GM19351 (cell line): ENCODE results near the gene TMEM81.

Source experiments
- ATAC-seq: cut with Tn5 transposase; IDR thresholded peaks from one replicate; pipeline ENCODE4 v1.9.1; 2021; ENCODE audit warnings: mild to moderate bottlenecking, moderate library complexity; ENCODE audit not compliant: unreplicated experiment

TMEM81 gene

DNA sequence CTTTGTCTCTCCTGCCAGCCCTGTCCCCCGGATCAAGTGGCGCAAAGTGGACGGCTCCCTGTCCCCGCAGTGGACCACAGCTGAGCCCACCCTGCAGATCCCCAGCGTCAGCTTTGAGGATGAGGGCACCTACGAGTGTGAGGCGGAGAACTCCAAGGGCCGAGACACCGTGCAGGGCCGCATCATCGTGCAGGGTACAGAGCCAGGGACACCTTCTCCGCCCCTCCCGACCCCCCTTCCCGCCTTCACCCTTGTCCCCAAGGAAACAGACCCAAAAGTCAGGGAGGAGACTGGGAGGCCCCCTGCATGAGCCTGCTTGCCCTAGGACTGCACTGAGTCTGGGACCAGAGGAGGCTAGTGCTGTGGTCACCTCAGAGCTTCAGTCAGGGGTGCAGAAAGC, 23.0 kb downstream of the TMEM81 start:
- no peak for ATAC-seq

DNA sequence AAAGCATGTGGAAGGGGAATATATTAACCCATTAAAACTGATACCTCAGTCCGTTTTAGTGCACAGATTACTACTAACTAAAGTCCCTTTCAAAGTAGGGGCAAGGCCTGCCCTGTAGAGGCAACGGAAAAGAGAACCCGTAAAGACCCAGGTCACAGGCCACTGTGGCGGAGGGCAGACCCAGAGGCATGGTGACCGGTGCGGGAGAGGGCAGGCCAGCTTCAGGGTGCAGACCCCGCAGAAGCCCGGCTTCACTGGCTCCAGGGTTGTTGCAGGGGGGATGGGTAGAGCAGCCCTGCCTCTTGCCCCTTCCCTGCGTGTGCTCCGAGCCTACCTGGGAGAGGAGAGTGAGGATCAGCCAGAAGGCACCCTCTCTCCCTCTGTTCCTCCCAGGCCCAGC, 23.5 kb downstream of the TMEM81 start:
- no peak for ATAC-seq

DNA sequence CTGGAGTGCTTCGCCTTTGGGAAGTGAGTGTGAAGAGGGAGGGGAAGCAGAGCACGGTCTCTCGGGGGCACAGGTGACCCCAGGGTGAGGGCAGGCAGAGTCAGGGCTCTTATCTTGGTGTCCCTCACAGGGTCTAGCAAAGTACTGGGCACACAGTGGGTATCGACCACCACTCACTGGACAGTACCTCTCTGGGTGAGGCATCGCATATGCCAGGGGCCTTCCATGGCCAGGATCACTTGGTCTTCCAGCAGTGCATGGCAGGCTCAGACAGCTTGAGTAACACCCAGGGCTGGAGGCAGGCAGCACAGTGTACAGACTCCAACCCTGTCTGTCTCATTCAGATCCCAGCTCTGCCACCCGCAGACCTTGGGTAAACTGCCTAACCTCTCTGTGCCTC, 24.6 kb downstream of the TMEM81 start:
- no peak for ATAC-seq

DNA sequence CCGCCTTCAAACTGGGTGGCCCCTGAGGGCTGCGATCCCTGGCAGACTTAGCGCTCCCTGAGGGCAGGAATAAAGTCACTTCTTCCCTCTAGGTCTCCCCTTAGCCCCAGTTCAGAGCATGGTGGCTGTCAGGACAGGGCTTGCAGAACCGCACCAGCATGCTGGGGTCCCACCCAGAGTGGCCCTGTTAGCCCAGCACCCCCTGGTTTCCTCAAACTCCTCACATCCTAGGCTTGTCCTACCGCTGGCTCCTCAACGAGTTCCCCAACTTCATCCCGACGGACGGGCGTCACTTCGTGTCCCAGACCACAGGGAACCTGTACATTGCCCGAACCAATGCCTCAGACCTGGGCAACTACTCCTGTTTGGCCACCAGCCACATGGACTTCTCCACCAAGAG, 25.4 kb downstream of the TMEM81 start:
- ATAC-seq, result no peak

DNA sequence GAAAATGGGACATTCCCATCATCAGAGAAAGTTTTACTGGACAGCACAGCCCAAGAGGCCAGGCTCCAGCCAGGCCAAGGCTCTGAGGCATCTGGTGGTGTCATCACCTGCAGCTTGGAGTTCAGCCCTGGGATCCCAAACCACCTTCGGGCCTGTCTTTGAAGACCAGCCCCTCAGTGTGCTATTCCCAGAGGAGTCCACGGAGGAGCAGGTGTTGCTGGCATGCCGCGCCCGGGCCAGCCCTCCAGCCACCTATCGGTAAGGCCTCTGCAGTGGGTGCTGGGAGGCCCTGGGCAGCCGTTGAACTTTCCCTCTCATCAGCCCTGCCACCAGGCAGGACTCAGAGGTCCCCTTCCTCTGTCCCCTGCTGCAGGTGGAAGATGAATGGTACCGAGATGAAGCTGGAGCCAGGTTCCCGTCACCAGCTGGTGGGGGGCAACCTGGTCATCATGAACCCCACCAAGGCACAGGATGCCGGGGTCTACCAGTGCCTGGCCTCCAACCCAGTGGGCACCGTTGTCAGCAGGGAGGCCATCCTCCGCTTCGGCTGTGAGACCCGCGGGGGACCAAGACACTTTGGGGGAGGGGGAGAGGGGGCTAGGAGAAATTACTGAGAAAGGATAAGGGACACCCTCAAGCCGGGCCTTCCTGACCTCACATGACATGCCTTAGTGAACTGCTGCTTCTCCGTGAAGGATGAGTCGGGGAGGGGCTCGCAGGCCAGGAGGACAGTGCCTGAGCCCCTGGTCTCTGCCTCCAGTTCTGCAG, 26.3 kb downstream of the TMEM81 start:
- no peak for ATAC-seq

DNA sequence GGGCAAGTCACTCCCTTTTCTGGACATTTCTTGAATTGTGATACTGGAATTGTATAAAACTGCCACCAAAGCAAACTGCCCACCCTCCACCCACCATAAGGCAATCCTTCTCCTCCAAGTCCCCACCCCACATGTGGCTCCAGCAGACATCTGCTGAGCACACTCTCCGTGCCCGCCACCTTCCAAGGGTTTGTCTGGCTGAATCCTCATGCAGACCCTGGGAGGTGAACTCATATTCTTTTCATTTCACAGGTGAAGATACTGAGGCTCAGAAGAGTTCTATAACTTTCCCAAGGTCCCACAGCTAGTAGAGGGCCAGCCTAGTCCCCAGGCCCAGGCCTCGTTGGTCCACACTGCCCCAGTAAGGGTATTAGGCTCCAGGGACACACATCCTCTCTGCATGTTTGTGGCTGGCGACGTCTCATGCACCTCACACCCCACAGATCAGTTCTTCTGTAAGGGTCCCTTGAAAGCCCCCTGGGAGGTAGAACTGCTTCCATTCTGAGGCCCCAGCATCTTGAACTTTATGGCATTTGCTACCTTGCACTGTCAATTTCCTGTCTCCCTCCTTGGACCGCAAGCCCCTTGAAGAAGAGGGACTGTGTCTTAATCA, 27.2 kb downstream of the TMEM81 start:
- no peak for ATAC-seq

DNA sequence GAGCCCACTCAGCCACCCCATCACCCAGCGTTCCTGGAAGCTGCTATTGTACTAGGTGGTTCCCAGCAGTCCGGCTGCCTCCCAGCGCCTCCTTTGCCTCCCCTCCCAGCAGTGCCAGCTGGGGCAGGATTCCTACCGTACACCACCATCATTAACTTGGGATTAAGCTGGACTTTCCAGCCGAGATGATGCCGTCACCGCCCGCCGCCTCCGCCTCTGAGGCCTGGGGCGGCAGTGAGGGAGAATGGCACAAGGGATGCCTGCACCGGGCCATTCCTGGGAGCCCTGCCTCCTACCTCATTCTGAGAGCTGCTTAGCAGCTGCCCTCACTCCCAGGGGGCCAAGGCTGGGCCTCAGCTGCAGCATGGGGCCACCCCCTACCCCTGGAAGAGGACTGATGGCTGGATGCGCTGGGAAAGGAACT, 28.1 kb downstream of the TMEM81 start:
- ATAC-seq, result no peak

DNA sequence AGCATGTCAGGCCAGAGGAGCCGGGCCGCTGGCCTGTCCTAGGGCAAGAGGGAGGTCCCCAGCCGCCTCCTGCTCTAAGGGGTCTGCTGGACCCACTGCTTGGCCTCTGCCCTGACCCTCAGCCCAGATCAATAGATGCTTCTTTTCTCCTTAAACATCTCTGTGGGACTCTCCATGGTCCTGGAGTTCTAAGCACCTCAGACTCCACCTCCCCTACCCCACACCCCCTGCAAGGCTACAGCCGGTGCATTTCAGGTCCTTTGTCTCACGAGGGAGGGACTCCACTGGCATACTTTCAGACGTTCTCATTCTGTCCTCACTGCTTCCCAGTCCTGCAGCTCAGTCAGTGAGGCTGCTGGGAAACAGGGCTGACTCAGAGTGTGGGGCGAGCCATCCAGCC, 30.2 kb downstream of the TMEM81 start:
- no peak for ATAC-seq

DNA sequence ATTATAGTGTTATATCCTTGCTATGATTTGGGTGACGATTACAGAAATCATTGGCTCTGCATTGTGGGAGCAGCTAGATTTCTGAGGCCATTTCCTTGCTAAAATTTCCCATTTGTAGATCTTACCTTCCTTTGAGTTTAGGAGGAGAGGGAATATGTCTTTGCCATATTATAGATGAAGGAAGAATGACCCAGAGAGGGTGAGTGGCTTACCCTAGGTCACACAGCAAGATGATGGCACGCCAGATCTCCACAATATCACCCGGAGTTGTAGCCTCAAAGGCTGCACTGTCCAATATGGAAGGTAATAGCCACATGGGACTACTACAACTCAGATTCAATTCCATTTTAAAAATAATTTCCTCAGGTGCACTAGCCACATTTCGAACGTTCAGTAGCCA, 31.0 kb downstream of the TMEM81 start:
- ATAC-seq, result no peak

DNA sequence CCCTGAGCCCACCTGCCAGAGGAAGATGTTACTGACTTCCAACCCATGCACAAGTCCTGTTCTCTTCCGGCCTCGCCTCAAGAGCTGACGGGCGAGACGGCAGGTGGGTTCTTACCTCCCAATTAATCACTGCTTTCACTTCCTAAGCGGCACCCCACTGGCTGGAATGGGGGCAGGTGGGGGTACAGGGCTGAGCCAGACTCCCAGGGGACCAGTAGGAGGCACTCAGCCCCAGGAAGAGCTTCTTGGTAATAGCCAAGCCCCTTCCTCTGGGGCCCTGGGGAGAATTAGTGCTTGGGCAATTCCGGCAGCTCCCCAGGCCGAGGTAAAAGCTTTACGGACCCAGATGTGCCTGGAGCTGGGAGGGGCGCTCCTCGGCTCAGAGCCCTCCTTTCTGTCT, 31.6 kb downstream of the TMEM81 start:
- no peak for ATAC-seq

DNA sequence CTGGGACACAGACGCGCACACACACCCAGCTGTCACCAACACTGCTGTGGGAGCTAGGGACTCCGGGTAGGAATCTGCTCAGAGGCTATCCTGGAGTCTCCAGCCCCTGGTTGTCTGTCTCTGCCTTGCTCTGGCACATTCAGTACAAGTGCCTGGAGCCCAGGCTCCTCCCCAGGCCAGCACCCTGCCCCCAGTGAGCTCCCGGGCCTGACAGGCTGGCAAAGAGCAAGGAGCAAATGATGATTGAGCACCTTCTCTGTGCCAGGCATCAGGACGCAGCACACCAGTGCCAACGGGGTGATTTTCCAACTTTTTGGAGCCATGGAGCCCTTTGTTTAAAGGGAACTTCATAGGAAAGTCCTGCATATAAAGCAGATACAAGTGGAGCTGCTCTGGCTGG, 34.8 kb downstream of the TMEM81 start:
- ATAC-seq, result no peak

DNA sequence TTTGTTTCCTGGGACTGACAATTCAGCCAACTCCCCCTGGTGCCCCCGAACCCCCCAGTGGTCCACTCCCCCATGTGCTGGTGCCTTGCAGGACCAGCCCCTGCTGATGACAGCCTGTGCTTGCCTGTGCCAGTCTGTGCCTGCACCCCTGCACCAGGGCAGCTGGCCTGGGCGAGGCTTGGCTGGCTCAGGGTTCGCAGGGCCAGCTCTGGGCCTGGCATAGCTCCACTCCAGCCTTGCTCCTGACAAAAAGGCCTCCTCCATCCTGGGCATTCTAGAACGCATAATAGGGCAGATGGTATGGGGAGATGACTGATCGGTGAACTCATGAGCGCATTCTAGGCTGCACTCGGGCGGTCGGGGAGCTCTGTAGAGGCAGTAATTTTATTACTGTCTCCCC, 35.9 kb downstream of the TMEM81 start:
- no peak for ATAC-seq

DNA sequence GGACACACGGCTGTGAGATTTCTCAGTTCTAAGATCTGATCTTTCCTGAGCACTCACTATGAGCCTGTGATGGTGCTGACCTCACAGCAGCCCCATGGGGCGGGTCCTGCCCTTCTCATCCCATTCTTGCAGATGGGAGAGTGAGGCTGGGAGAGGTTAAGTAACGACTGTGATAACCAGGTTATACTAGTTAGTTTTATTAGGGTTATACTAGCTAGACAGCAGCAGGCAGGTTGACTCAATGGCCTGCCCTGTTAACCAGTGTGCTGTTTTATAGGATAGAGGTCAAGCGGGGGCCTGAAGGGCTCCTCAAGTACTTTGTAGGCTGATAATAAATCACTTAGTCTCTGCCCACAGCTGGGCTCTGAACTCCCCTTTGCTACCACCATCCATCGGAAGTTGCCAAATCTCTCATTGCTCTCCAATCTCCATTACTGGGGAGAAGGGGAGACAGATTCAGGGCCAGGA, 36.5 kb downstream of the TMEM81 start:
- no peak for ATAC-seq

DNA sequence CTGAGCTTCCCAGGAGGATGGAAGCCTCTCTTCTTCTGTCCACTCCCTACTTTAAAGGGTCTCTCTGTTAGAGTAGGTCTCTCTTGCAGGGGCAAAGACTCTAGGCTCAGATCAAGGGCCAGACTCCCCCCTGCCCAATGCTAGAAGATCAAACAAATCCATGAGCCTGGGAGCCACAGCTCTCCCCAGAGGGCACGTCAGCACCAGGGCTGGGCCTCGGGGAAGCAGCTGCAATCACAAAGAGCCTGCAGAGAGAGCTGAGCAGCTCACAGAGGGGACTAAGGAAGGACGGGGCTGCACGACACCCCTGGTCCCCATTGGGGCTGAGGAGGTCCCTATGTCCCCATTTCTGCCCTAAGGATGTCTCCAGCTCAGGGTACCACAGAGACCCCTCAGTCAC, 37.4 kb downstream of the TMEM81 start:
- no peak for ATAC-seq

DNA sequence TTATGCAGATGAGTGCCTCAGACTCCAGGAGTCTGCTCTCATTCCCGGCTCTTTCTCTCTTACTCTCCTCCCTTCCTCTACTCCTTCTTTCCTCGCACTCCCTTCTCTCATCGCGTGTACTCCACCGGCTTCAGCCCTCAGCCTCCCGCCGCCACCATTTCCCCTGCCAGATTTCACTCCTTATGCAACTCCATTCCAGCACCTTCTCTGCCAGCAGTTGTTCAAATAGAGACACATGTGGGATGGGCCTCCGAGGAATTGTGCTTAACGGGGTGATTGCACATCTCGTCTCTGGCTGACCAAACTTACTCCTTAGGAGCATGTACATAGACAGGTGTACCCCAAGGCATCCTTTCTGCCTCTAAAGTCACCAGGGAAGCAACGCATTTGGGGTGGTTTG, 39.1 kb downstream of the TMEM81 start:
- ATAC-seq, result no peak

DNA sequence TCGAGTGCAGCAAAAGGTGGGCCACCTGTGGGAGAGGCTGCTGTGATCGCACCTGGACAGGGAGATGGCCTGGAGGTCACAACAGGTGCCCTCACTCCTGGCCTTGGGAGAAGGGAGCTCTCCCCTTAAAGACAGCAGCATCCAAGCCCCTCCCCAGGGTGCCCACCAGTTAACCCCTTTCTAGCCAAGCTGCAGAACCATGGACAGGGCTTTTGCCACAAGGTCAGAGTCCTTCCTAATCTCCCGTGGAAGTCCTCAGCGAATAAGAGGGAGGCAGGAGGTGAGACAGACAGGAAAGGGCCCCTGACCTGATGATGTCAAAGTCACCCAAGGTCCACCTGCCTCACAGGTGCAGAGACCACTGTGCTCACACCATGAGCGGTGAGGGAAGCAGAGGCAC, 39.5 kb downstream of the TMEM81 start:
- no peak for ATAC-seq

DNA sequence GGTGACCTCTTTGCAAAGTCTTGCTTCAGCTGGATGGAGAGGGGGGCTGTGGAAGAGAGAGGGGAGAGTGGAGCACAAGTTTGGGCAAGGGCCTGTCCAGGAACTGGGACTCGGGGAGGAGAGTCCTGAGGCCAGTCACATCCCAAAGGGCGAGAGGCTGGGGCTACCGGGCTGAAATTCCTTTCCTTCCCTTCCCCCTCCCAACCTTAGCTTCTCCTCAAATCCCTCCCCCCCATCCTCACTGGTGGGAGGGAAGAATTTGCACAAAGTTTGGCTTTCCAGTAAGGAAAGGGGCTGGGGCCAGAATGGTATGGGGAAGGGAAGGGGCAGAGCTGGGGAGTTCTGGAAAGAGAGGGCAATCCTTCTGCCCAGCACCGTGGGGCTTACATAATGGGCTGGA, 40.4 kb downstream of the TMEM81 start:
- ATAC-seq, result no peak

DNA sequence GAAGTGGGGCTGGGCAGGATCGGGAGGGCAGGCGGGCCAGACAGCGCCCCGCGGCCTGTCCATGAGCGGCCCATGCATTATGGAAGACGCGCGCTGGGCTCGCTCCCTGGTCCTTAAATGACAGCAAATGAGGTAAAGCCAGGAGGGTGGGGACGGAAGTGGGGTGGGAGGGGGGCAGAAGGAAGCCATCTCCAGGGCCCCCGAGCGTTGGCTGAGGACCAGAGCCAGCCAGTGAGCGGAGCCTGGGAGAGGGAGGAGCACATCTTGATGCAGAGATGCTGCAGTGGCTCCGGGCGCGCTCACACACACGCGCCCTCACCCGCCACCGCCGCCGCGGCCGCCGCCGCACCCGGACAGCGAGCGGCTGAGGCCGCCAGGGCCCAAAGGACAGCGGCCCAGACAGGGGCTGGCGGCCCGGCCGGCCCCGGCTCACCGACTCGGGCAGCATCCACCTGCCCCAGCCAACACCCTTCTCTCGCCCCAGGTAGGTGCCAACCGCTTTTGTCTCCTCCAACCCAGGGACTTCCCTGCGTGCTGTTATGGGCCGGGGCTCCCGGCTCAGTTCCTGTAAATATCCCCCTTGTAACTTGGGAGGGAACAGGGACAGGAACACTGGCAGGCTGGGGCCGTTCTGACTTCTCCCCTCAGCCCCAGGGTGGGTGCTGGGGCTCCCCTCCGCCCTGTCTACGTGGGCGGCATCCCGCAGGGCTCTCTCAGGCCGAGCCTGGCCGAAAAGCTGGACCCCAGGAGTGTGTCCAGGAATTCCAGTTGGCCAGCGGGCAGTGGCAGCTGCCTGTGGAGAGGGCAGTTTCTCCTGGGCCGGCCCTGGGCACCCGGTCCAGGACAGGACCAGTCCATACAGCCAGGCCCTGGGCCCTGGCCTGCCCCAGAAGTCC, 41.1 kb downstream of the TMEM81 start, which contains the start of gene CNTN2:
CNTN2 (plus strand) TSS at position 302 of the 896 bp plus-strand sequence. CDS start 9,974 bp downstream, outside the sequence.
- no peak for ATAC-seq

DNA sequence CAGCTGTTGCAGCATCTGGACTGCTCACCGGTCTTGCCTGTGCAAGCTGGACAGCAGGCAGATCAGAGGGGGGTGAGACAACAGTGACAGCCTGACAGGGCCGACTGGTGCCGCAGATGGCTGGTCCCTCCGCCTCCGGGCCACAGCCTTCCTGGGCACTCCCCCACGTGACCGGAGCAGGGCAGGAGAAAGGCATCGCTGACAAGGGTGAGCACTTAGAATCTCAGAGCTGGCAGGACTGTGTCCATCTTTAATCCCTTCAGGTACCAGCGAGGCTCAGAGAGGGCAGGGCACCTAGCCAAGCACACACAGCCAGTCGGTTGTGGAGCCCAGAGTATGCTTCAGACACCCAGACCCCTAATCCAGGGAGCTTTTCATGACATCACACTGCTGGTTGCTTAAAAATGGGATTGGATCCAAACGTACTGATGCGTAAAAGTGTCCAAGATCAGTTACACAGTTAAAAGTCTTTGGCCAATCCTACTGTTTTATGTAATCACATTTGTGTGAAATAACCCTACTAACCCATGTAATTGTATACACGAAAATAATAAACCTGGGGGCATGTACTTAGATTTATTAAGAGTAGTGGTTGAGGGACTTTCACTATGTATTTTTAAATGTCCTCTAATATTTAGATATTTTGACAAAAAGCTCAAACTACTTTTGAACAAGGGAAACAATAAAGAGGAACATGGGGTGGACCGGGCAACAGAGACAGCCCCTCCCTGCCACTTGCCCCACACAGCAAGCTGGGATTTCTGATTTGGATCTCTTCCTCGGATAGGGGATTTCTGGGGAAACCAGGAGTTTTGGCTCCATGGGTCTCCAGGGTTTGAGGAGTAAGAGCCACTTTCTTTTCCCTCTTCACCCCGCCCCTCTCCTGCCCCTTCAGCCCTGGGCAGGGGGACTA, 42.0 kb downstream of the TMEM81 start:
- no peak for ATAC-seq

DNA sequence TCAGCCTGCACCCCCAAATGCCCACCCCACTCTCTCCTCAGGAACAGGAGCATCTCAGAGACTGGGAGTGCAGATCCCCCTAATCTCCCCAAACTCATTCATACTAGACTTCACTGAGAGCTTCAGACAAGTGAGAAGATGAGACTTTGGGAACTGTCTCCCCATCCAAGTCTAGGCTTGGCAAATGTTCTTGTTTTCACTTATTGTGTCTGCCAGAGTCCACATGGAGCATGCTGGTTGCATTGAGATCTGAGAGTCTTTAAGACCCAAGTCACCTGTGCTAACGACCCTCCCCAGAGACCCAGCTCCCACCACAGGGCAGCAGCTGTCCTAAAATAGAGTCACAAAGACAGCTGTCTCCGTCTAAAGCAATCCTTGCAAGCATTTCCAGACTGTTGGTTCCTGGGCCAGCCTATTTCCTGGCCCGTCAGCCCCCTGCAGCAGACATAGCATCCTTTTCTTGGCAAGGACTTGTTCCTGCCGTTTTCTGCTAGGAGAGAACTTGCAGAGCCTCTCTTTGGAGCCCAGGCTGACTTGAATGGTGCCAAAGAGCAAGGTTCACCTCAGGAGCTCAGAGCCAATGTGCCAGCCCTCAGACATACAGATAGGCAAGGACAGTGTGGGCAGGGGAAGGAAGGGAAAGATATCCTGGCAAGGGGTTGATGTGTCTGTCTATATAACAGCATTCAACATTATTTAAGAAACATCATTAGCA, 43.1 kb downstream of the TMEM81 start:
- no peak for ATAC-seq
